Stimulated activated CD8-positive, alpha-beta memory T cell treated with anti-CD3 and anti-CD28 coated beads, Interleukin-12 subunit alpha, Interleukin-12 subunit beta, amount 100 ng/mL, for 4 hours (primary cell): ENCODE results near the gene DYNLT1.
"Not testable (repeated sequence)": the region's sequence is repeated elsewhere in the genome, so short reads cannot be mapped to it uniquely, and the experiment has no call there.

ENCODE experiments used
- DNase-seq: peaks from one replicate; pipeline ENCODE4 v3.0.0-alpha.2; 2020; ENCODE audit warnings: low read depth

Gene DYNLT1

GRCh38 chr6:158640519-158640918 lies 4.0 kb downstream of the DYNLT1 start:
- DNase-seq: no peak

GRCh38 chr6:158639056-158639455 lies 5.5 kb downstream of the DYNLT1 start:
- DNase-seq: no peak

GRCh38 chr6:158638324-158638854 lies 6.2 kb downstream of the DYNLT1 start:
- DNase-seq: no peak

- DNase-seq: no peak
Measured at GRCh38 chr6:158636778-158637177, 7.8 kb downstream of the DYNLT1 start.

GRCh38 chr6:158635427-158636073 lies 9.0 kb downstream of the DYNLT1 start:
- no peak for DNase-seq

GRCh38 chr6:158634695-158635426 lies 9.7 kb downstream of the DYNLT1 start:
- no peak for DNase-seq

GRCh38 chr6:158633127-158633526 lies 11.4 kb downstream of the DYNLT1 start:
- no peak for DNase-seq

- DNase-seq: not testable (repeated sequence)
Measured at GRCh38 chr6:158632538-158633119, 11.9 kb downstream of the DYNLT1 start.

- no peak for DNase-seq
Measured at GRCh38 chr6:158631678-158632537, 12.6 kb downstream of the DYNLT1 start.

- no peak for DNase-seq
Measured at GRCh38 chr6:158630938-158631616, 13.5 kb downstream of the DYNLT1 start.

- DNase-seq: no peak
Measured at GRCh38 chr6:158629367-158630221, 14.9 kb downstream of the DYNLT1 start.

GRCh38 chr6:158628542-158628941 lies 16.0 kb downstream of the DYNLT1 start:
- DNase-seq: no peak

- no peak for DNase-seq
Measured at GRCh38 chr6:158627940-158628211, 16.7 kb downstream of the DYNLT1 start.

- DNase-seq: no peak
Measured at GRCh38 chr6:158627168-158627939, 17.2 kb downstream of the DYNLT1 start.

- DNase-seq: no peak
Measured at GRCh38 chr6:158626360-158627167, 18.0 kb downstream of the DYNLT1 start.

- DNase-seq: no peak
Measured at GRCh38 chr6:158625881-158626305, 18.6 kb downstream of the DYNLT1 start.

GRCh38 chr6:158624684-158625682 lies 19.6 kb downstream of the DYNLT1 start:
- DNase-seq: no peak
